HG03571 (cell line): ENCODE results near the gene FMOD.

Source experiments
- ATAC-seq: cut with Tn5 transposase; IDR thresholded peaks from one replicate; pipeline ENCODE4 v1.9.1; 2021; ENCODE audit not compliant: unreplicated experiment

FMOD gene

GRCh38 chr1:203351037-203351625 is at the start of gene FMOD:
FMOD (minus strand) TSS chr1:203351122; CDS start chr1:203348270, 2,852 bp downstream.
- no peak for ATAC-seq

GRCh38 chr1:203396595-203397194 is 45.8 kb upstream of the FMOD start:
- no peak for ATAC-seq

- ATAC-seq: no peak
These were observed 44.8 kb upstream of the FMOD start for GRCh38 chr1:203395751-203396150.

- no peak for ATAC-seq
These were observed 39.4 kb upstream of the FMOD start for GRCh38 chr1:203390298-203390697.

GRCh38 chr1:203388683-203389082 is 37.8 kb upstream of the FMOD start:
- no peak for ATAC-seq

GRCh38 chr1:203382026-203382425 is 31.1 kb upstream of the FMOD start:
- ATAC-seq: no peak

GRCh38 chr1:203381151-203381751 is 30.3 kb upstream of the FMOD start:
- no peak for ATAC-seq

- no peak for ATAC-seq
These were observed 29.7 kb upstream of the FMOD start for GRCh38 chr1:203380420-203381150.

- ATAC-seq: no peak
These were observed 28.9 kb upstream of the FMOD start for GRCh38 chr1:203379825-203380224.

GRCh38 chr1:203378556-203379245 is 27.8 kb upstream of the FMOD start:
- no peak for ATAC-seq

GRCh38 chr1:203373991-203374390 is 23.1 kb upstream of the FMOD start:
- no peak for ATAC-seq

GRCh38 chr1:203373002-203373401 is 22.1 kb upstream of the FMOD start:
- ATAC-seq: no peak

GRCh38 chr1:203371288-203371687 is 20.4 kb upstream of the FMOD start:
- ATAC-seq: no peak

- no peak for ATAC-seq
These were observed 18.7 kb upstream of the FMOD start for GRCh38 chr1:203369666-203370065.

GRCh38 chr1:203368624-203369451 is 17.9 kb upstream of the FMOD start:
- no peak for ATAC-seq

GRCh38 chr1:203367057-203367456 is 16.1 kb upstream of the FMOD start:
- no peak for ATAC-seq

- ATAC-seq: no peak
These were observed 15.6 kb upstream of the FMOD start for GRCh38 chr1:203366476-203366875.

GRCh38 chr1:203364806-203365205 is 13.9 kb upstream of the FMOD start:
- no peak for ATAC-seq

GRCh38 chr1:203364094-203364801 is 13.3 kb upstream of the FMOD start:
- ATAC-seq: no peak

- ATAC-seq: no peak
These were observed 11.8 kb upstream of the FMOD start for GRCh38 chr1:203362720-203363025.
